MV-4-11 (cell line): ENCODE data around the gene ACD.

Experiments used
- DNase-seq: peaks from one replicate; lab custom pipeline; 2025; lab: John Stamatoyannopoulos, UW

Gene ACD

GRCh38 chr16:67647681-67648080 lies 12.4 kb downstream of the ACD start:
- no peak for DNase-seq

GRCh38 chr16:67647111-67647651 lies 12.9 kb downstream of the ACD start:
- no peak for DNase-seq

- DNase-seq: no peak
Measured at GRCh38 chr16:67645397-67646121, 14.5 kb downstream of the ACD start.

- no peak for DNase-seq
Measured at GRCh38 chr16:67644038-67644437, 16.0 kb downstream of the ACD start.

GRCh38 chr16:67641779-67642708 lies 18.0 kb downstream of the ACD start:
- DNase-seq: no peak

GRCh38 chr16:67637625-67638024 lies 22.4 kb downstream of the ACD start:
- DNase-seq: no peak

- DNase-seq: no peak
Measured at GRCh38 chr16:67636713-67637112, 23.3 kb downstream of the ACD start.

GRCh38 chr16:67632415-67633172 lies 27.5 kb downstream of the ACD start:
- no peak for DNase-seq

- no peak for DNase-seq
Measured at GRCh38 chr16:67628216-67628615, 31.8 kb downstream of the ACD start.

- no peak for DNase-seq
Measured at GRCh38 chr16:67613808-67614207, 46.3 kb downstream of the ACD start.

- peak; percentile 55 for DNase-seq
Measured at GRCh38 chr16:67608364-67608763, 51.7 kb downstream of the ACD start.
